ENCODE data around the gene TNPO3.

- TF ChIP-seq, protein P1, sequence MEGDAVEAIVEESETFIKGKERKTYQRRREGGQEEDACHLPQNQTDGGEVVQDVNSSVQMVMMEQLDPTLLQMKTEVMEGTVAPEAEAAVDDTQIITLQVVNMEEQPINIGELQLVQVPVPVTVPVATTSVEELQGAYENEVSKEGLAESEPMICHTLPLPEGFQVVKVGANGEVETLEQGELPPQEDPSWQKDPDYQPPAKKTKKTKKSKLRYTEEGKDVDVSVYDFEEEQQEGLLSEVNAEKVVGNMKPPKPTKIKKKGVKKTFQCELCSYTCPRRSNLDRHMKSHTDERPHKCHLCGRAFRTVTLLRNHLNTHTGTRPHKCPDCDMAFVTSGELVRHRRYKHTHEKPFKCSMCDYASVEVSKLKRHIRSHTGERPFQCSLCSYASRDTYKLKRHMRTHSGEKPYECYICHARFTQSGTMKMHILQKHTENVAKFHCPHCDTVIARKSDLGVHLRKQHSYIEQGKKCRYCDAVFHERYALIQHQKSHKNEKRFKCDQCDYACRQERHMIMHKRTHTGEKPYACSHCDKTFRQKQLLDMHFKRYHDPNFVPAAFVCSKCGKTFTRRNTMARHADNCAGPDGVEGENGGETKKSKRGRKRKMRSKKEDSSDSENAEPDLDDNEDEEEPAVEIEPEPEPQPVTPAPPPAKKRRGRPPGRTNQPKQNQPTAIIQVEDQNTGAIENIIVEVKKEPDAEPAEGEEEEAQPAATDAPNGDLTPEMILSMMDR (IDR thresholded peaks at IDR 0.05) = no peak
- TF ChIP-seq POLR2A (IDR thresholded peaks at IDR 0.05) = no peak
Measured at GRCh38 chr7:129021656-129022055, 33.3 kb downstream of the TNPO3 start.

Measured in upper lobe of left lung (tissue), 4 donors.